Fibroblast of the aortic adventitia (primary cell): ENCODE data around the gene DCST1. TPM values are rescaled to one million over a fixed set of nuclear protein-coding genes. Genes with fewer than 3 reads are reported as not detected.

Experiments used
- DNase-seq: peaks from one replicate; pipeline ENCODE4 v3.0.0-alpha.2; 2010; ENCODE audit warnings: low read depth
- H3K4me3 ChIP-seq: 2 replicates; pipeline ENCODE4 v1.5.1; 2011; ENCODE audit warnings: low read depth, mild to moderate bottlenecking, control low read depth, low read length, moderate library complexity
- total RNA-seq: library from RNA; depleted of rRNA; stranded (reverse); fragments of >200 nt; gene quantifications from 2 replicates; pipeline ENCODE4 v1.2.3, GENCODE V29; 2012; ENCODE audit warnings: low replicate concordance
- TF ChIP-seq, protein P1 (sequence below): IDR thresholded peaks from 2 replicates; pipeline ENCODE4 v1.5.1; 2011; ENCODE audit warnings: mild to moderate bottlenecking, low read length, control low read depth, inconsistent platforms; ENCODE audit not compliant: insufficient read depth

DCST1 gene
- total RNA-seq, 1 donor: not detected

GRCh38 chr1:155062151-155062686 is 28.6 kb downstream of the DCST1 start:
- H3K4me3 ChIP-seq: no peak overlapping the region
- TF ChIP-seq, protein P1, sequence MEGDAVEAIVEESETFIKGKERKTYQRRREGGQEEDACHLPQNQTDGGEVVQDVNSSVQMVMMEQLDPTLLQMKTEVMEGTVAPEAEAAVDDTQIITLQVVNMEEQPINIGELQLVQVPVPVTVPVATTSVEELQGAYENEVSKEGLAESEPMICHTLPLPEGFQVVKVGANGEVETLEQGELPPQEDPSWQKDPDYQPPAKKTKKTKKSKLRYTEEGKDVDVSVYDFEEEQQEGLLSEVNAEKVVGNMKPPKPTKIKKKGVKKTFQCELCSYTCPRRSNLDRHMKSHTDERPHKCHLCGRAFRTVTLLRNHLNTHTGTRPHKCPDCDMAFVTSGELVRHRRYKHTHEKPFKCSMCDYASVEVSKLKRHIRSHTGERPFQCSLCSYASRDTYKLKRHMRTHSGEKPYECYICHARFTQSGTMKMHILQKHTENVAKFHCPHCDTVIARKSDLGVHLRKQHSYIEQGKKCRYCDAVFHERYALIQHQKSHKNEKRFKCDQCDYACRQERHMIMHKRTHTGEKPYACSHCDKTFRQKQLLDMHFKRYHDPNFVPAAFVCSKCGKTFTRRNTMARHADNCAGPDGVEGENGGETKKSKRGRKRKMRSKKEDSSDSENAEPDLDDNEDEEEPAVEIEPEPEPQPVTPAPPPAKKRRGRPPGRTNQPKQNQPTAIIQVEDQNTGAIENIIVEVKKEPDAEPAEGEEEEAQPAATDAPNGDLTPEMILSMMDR: peak; percentile 11
- DNase-seq: no peak

DNA sequence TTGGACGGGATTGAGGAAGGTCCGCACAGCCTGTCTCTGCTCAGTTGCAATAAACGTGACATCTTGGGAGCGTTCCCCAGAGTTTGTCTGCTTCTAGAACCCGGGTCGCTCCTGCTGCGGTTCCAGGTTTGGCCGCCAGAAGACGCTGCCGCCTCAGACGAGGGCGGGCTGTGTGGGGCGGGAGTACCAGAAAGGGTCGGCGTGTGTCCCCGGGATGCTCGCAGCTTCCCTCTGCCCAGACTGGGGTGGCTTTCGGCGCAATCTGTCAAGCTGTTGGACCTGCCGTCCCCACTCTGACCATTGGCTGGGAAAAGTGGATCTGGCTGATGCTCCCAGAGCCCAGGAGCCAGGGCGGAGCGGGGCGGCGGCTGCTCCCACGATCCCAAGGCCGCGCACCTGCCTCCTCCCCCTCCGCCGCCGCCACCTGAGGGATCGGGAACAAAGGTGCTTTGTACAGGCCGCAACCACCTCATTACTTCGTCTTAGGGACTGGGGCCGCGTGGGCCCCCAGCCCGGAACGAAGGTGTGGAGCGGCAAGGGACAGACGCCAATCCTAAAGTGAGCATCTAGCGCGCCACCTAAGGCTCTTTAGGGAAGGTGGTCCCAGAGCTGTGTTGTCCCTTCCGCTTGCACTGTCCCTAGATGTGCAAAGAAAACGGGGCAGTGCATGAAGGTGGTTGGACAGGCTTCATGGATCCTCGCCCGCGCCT is 29.2 kb downstream of the DCST1 start:
- peak overlapping the region; percentile 95 for H3K4me3 ChIP-seq
- TF ChIP-seq, protein P1: peak; percentile 77
- no peak for DNase-seq

GRCh38 chr1:155063550-155064110 is 30.0 kb downstream of the DCST1 start, which contains the start of gene EFNA4:
TSS of gene EFNA4 (plus strand) at chr1:155063740. CDS start at chr1:155063824, 84 bp downstream.
- peak; percentile 77 for DNase-seq
- peak within 1 kb of the TSS; percentile 95 for H3K4me3 ChIP-seq
- TF ChIP-seq, protein P1: no peak

- TF ChIP-seq, protein P1: no peak
- peak; percentile 16 for DNase-seq
- H3K4me3 ChIP-seq: peak overlapping the region; percentile 95
Observed at GRCh38 chr1:155064111-155064831, 30.6 kb downstream of the DCST1 start.

- no peak for DNase-seq
- H3K4me3 ChIP-seq: no peak overlapping the region
- TF ChIP-seq, protein P1: no peak
Observed at GRCh38 chr1:155064832-155065429, 31.3 kb downstream of the DCST1 start.

DNA sequence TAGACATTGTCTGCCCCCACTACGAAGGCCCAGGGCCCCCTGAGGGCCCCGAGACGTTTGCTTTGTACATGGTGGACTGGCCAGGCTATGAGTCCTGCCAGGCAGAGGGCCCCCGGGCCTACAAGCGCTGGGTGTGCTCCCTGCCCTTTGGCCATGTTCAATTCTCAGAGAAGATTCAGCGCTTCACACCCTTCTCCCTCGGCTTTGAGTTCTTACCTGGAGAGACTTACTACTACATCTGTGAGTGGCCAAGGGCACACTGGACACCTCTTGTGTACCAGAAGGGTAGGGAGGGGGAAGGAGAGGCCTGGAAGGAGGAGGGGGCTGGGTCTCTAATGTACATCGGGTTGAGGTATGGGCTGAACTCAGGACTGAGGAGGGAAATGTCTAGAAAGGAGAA is 33.2 kb downstream of the DCST1 start:
- TF ChIP-seq, protein P1: no peak
- DNase-seq: no peak
- no peak overlapping the region for H3K4me3 ChIP-seq
